Measurements from ENCODE around the gene FNBP1.
A peak's percentile ranks its signal among the peaks of the same experiment; 100 is the strongest.
"Not testable (repeated sequence)": the region's sequence is repeated elsewhere in the genome, so short reads cannot be mapped to it uniquely, and the experiment has no call there.

Gene FNBP1

GRCh38 chr9:129946246-129946995 lies 96.6 kb downstream of the FNBP1 start:
- DNase-seq, result peak; percentile 29 to 36

DNA sequence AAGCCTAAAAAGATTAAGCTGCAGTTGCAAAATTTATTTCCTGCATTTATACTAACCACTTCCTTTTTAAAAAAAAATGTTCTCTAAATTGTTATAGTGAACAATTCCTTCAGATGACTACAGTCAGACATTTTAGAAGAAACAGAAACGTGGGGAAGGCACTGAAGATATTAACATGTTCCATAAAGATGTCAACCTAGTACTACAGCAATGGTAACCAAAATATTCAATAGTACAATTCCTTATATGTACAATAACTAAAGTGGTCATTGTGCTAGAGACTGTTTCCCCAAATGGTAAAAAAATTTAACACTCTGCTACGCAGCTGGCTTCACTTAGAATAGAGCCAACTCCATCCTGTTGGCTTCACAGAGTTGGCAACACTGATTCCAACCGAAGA lies 97.7 kb downstream of the FNBP1 start:
- peak; percentile 50 to 56 for DNase-seq

DNA sequence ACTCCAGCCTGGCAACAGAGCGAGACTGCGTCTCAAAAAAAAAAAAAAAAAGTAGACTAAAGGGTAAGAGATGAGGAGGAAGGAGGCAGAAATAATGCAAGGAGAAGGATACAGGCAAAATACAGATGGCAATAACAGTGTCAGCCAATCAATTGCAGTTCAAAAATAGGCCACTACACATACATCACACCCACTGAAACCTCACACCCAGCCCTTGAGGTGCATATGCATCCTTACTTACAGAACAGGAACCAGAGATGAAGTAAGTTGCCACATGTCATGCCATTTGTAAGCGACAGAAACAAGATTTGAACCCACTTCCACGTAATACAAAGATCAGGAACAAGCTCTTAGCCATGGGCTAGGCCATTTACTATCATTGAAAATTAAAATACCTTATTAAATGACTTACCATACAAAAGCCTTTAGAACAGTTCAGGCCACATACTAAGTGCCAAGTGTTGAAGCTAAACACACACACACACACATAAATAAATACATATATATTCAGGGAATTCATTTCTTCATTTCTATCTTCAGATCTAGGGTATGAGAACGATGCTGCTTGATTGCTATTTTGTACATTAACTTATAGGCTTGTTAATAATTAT lies 98.4 kb downstream of the FNBP1 start:
- peak; percentile 67 to 79 for DNase-seq

DNA sequence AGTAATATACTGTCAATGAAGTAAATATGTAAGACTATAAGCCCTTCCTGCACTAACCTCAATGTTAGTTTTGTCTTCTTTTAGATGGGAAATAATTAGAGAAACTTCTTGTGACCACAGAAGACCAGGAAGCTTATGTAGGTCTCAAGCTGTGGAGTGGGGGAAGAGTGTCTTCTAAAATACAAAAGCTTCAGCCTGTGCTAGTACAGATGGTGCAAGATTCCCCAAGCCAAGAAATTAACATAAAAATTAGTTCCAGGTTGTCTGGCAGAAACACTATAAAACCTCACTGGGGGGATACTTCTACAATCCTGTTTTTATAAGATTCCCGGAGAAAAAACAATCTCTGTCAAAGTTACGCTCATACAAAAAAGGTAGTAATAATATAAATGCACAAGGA lies 103.6 kb downstream of the FNBP1 start:
- peak; percentile 18 to 41 for DNase-seq

- DNase-seq, result no peak
These were observed 104.6 kb downstream of the FNBP1 start for GRCh38 chr9:129938291-129938979.

- DNase-seq, result not testable (repeated sequence)
These were observed 105.1 kb downstream of the FNBP1 start for GRCh38 chr9:129937879-129938278.

GRCh38 chr9:129936222-129936621 lies 106.8 kb downstream of the FNBP1 start:
- no peak for DNase-seq

DNA sequence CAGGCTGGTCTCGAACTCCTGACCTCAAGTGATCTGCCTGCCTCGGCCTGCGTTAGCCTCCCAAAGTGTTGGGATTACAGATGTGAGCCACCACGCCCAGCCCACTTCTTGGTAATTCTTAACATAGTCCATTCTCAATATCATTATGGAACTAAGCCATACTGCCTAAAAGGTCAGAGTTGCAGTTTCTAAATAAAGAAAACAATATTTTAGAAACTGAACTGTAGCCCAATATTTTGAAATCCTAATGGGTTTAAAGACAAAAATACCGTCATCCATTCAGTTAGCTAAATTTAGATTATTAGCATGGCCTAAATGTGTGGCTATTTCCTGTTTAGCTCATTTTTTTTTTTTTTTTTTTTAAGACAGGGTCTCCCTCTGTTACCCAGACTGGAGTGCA lies 108.2 kb downstream of the FNBP1 start:
- DNase-seq, result no peak

DNA sequence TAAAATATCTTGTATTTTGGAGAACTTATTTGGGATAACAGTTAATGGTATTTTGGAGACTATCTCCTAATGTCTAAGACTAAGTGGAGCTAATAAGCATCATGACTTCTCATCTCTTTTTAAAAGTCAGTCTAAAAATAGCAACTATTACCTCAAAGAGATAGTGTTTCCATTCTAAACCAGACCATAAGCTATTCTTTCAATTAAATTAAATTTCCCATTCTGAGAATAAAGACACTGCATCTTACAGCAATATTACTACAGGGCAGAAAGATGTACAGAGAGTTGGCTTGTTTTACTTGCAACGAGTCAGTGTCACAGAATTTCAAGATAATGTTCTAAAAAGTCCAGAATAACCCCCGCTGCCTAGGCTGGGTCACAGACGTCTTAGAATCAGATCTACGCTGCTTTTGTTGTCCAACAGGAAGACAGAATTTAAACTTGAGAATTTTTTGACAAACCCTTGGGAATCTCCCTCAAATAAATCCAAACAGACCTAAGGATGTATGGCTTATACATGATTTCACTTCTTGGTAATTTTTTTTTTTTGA lies 108.9 kb downstream of the FNBP1 start:
- no peak for DNase-seq

DNA sequence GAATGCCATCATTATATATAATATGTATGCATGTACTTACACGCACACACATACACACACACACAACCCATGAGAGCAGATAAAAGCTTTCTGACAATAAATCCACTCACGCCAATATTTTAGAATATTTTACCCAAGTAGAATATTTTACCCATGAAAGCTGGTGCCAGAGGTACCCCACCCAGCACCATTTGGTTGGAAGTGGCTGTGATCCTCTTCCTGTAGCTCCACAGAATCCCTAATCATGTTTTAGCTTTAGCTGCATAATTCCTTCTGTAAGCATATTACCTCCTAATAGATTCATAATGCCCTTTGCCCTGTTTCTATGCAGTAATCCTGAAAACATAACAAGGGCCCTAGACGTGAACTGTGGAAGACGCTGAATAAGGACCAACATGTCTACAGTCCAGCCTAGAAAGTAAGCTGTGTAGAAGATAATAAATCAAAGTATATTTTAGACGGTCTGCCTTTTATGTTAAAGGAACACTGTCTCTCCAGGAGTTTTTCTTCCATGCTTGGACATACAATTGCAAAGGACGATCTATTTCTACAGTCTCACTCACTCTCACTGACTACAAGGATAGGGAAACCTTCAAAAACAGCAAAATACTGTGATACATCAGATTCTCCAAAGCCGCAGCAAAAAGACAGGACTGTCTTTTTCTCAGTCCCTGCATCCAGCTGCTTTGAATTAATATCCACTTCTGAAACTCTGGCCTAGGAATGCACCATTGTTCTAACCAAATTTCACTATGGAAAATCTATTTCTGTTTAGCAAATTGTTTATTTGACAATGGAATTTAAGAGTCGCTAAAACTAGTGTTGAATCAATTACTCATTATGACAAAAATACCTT lies 109.6 kb downstream of the FNBP1 start:
- DNase-seq, result no peak

DNA sequence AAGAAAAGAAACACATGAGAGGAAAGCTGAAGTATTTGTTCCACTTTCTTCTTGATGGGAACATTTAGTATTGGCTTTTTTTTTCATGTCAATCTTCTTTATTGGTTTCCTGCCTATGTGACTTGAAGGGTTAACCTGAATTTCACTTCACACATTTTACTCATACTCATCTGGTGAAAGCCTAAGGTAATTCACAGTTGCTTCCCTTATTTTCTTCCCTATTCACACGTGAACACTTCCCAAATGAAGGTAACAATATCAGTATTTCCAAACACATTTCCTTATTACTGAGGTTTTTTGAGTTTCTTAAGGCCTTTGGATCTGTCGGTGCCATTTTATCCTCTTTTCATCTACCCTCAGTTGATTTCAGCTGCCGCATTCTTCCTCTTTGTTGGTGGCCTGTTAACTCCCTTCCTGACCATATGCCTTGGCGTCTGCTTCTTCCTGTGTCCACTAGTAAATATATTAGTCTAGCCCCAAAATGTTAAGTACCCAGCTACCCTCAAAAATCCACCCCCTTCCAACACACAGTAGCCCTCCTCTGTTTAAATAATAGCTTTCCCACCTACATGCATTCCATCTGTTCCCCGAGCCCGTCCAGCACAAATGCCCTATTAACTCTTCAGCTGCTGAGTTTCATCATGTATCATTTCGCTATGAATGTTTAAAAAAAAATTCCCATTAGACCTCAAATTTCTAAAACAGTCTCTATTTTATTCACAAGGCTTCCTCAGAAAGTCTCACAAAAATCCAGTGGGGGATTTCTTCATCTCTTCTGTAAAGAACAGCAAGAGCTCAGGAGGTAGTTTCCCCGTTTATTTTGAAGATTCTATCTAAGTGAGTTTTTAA lies 110.5 kb downstream of the FNBP1 start:
- DNase-seq, result no peak

GRCh38 chr9:129930743-129931142 lies 112.2 kb downstream of the FNBP1 start:
- no peak for DNase-seq

DNA sequence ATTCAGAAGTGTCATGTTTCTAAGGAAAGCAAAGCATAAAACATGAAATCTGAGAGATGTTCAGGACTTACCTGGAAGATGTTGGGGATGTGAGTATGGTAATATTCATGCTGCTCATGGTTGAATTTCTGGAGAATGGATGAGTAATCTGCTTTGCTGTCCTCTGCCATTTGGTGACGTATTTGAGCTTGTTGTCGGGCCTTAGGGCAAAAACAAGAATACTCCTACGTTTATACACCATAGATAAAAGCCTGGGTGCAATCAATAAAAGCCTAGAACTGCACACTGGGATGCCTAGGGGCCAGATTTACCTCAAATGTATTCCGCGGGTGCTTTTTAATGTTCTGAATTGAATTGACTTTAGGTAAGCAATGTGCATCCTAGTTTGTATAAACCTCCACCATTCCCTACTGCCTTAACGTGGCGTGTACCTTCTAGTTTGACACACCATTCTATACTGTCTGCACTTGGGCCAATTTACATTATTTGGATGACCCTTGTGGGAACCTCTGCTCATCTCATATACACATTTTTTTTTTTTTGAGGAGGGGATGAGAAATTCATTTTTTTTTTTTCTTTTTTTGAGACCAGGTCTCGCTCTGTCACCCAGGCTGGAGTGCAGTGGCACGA lies 113.4 kb downstream of the FNBP1 start:
- no peak for DNase-seq

GRCh38 chr9:129923589-129923988 lies 119.4 kb downstream of the FNBP1 start:
- no peak for DNase-seq

GRCh38 chr9:129921905-129922304 lies 121.1 kb downstream of the FNBP1 start:
- DNase-seq, result no peak

DNA sequence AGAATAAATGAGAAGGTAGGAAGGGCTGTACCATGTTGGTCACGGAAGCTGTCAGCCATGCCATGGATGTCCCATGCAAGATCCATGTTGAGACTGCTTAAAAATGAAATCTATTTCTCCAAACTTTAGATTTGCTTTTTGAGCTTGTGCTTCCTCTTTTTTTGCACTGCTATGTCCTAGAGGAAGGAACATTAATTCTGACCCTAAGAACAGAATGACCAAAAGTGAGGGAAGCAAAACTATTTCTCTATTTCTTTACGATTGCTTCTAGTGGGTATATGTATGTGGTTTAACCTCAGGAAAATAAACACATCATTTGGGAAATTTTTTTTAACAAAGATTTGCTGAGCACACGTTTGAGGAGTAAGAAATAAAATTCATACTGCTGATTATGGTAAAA lies 123.1 kb downstream of the FNBP1 start:
- DNase-seq, result peak; percentile 15 to 22

- no peak for DNase-seq
These were observed 123.7 kb downstream of the FNBP1 start for GRCh38 chr9:129919277-129919676.

DNA sequence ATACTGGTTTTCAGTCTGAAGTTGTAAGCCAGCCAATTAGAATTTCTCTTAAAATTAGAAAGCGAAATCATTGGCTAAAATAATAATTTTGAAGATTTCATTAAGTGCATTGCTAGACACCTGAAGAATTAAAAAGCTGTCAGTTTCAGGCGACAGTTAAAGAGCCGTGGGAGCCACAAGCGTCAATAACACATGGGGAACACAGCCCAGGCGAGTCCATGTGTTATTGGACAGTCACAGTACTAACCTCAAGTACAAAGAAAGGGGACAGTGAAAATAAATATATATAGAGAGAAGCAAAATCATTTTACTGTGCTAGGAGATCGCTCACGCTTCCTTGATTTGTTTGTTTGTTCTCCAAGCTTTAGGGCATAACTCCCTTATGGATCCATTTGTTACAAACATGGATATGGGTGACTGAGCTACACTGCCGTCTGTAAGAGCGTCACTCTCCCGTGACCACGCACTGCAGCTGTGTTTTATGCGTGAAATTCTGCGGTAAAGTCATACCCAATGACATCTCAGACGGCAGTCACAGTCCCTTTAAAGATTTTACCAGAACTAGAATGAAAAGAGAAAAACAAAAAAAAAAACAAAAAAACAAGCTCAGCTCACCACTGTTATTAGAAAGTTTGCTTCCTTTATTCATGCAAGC lies 124.6 kb downstream of the FNBP1 start:
- no peak for DNase-seq

DNA sequence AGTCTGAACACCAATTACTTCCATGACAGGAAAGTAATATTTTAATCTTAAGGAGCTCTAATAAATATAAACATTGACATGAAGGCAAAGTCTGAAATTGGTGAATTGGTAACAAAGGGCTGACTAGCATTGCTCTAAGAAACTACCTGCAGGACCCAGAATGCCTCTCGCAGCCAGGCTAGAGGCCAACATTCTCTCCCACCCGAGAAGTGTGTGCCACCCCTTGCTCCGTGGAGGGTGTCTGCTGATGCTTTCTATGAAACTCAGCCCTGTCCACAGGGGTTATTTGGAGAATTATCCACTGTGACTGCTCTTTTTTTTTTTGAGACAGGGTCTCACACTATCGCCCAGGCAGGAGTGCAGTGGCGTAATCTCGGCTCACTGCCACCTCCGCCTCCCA lies 126.3 kb downstream of the FNBP1 start:
- no peak for DNase-seq

DNA sequence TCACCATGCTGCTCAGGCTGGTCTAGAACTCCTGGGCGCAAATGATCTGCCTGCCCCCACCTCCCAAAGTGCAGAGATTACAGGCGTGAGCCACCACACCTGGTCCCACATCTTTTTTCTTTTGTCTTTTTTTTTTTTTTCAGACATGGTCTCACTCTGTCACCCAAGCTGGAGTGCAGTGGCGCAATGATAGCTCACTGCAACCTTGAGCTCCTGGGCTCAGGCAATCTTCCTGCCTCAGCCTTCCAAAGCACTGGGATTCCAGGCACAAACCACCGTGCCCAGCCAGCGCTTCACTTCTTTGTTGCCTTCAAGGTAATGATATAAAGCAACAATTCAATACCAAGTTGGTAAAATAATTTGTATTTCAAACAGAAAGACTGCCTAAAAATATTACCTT lies 128.9 kb downstream of the FNBP1 start:
- DNase-seq, result no peak

Data from Kasumi-1 (cell line).